Mammary epithelial cell (primary cell): ENCODE results near the gene SLC5A2.

Source experiments
- EZH2 ChIP-seq: IDR thresholded peaks from 2 replicates; pipeline ENCODE4 v1.6.1; 2012; ENCODE audit warnings: low read length, inconsistent platforms, borderline replicate concordance
- TF ChIP-seq, protein P1 (sequence below), 2 donors: IDR thresholded peaks in 1 of 2; conservative IDR thresholded peaks in 1 of 2; 2 replicates each; pipeline ENCODE4 v1.5.1; 2011 to 2012; ENCODE audit warnings: inconsistent platforms in 2 of 2, low read length in 2 of 2, mild to moderate bottlenecking in 2 of 2, control low read depth in 1 of 2, low read depth in 1 of 2; ENCODE audit not compliant: insufficient read depth in 1 of 2; ENCODE audit errors: extremely low read depth in 1 of 2

DNA sequence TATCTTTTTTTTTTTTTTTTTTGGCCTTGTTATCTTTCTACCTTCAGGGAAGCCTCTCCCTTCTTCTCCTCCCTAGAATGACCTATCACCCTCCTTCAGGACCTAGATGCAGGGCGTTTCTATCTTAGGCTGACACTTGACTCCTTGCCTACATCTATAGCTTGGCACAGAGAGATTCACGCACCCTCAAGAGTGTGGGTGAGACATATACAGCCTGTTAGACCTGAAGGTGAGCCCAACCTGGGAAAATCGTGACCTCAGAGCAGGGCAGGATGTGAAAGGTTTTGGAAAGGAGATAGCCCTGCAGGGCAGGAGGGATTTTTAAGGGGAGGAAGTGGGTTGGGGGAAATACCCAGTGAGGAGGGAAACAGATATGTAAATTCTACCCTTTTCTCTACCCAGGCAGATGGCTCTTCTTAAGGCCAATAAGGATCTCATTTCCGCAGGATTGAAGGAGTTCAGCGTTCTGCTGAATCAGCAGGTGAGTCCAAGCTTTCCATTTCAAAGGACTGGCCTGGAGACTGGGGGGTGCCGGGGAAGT is 44.9 kb downstream of the SLC5A2 start, which contains the start of gene AHSP:
- TF ChIP-seq, protein P1, sequence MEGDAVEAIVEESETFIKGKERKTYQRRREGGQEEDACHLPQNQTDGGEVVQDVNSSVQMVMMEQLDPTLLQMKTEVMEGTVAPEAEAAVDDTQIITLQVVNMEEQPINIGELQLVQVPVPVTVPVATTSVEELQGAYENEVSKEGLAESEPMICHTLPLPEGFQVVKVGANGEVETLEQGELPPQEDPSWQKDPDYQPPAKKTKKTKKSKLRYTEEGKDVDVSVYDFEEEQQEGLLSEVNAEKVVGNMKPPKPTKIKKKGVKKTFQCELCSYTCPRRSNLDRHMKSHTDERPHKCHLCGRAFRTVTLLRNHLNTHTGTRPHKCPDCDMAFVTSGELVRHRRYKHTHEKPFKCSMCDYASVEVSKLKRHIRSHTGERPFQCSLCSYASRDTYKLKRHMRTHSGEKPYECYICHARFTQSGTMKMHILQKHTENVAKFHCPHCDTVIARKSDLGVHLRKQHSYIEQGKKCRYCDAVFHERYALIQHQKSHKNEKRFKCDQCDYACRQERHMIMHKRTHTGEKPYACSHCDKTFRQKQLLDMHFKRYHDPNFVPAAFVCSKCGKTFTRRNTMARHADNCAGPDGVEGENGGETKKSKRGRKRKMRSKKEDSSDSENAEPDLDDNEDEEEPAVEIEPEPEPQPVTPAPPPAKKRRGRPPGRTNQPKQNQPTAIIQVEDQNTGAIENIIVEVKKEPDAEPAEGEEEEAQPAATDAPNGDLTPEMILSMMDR (conservative IDR thresholded peaks at IDR 0.05 in 1 of 2, IDR thresholded peaks at IDR 0.05 in 1 of 2; ENCODE audit: extremely low read depth in 1 of 2, insufficient read depth in 1 of 2, low read depth in 1 of 2, low read length in 2 of 2), result no peak
- TF ChIP-seq EZH2, result no peak
